Upper lobe of right lung (tissue), 1 donor: Measurements from ENCODE around the gene MEDAG. TPM values are rescaled to one million over a fixed set of nuclear protein-coding genes. Genes with fewer than 3 reads are reported as not detected.

Experiments used
- ATAC-seq: fragments of 200-7000 bp; cut with Tn5 transposase; one replicate; pipeline ENCODE4 v1.9.1; 2020; ENCODE audit warnings: mild to moderate bottlenecking, moderate library complexity
- DNase-seq: peaks from one replicate; pipeline ENCODE4 v3.0.0-alpha.2; 2020
- H3K27ac ChIP-seq: fragments of 200-600 bp; one replicate; pipeline ENCODE4 v1.8.0; 2022
- H3K27me3 ChIP-seq: fragments of 200-600 bp; one replicate; pipeline ENCODE4 v1.8.0; 2022; ENCODE audit warnings: mild to moderate bottlenecking
- H3K36me3 ChIP-seq: fragments of 200-600 bp; one replicate; pipeline ENCODE4 v1.8.0; 2022
- H3K4me1 ChIP-seq: fragments of 200-600 bp; one replicate; pipeline ENCODE4 v1.8.0; 2022
- H3K4me3 ChIP-seq: fragments of 200-600 bp; one replicate; pipeline ENCODE4 v1.8.0; 2022; ENCODE audit warnings: mild to moderate bottlenecking
- H3K9me3 ChIP-seq: fragments of 200-600 bp; one replicate; pipeline ENCODE4 v1.8.0; 2022
- CTCF ChIP-seq: fragments of 200-600 bp; IDR thresholded peaks from one replicate; pipeline ENCODE4 v1.8.0; 2022; ENCODE audit warnings: antibody characterized with exemption
- intact Hi-C: fragments of 100-400 bp; cut with DNase I; formaldehyde crosslinking; loops from one replicate; pipeline ENCODE4 v1.11.0; 2022
- total RNA-seq: library from RNA; stranded (reverse); fragmentation: NEBNext Ultra II Directional; extraction: Animal tissue kit (Norgen Biotek cat#: 25700); gene quantifications from one replicate; pipeline ENCODE4 v1.2.1, GENCODE V29; 2021
- donor health status: DM: no; HTN: yes; CAD: no; lungs with severe emphysema.

Gene MEDAG
- total RNA-seq, 1 donor from 2014 or later: 5.5 TPM

- Histone ChIP-seq H3K4me1 (no peaks in the 10 kb centered on the region), H3K9me3 (no peaks in the 10 kb centered on the region), H3K27me3 (no peaks in the 10 kb centered on the region), H3K4me3 (no peak overlapping the region), H3K36me3 (no peaks in the 10 kb centered on the region), H3K27ac (peak overlapping the region; percentile 52)
- TF ChIP-seq CTCF: peak; percentile 90
- intact Hi-C loops: no loop called here
- DNase-seq (peak; percentile 80), ATAC-seq (peak; percentile 94)
Measured at GRCh38 chr13:30865123-30866049, 40.7 kb upstream of the MEDAG start.

GRCh38 chr13:30866677-30867076, 39.4 kb upstream of the MEDAG start:
- Histone ChIP-seq H3K9me3 (no peaks in the 10 kb centered on the region), H3K4me1 (no peaks in the 10 kb centered on the region), H3K27ac (no peak overlapping the region), H3K36me3 (no peaks in the 10 kb centered on the region), H3K4me3 (no peak overlapping the region), H3K27me3 (no peaks in the 10 kb centered on the region)
- no peak for DNase-seq
- no peak for ATAC-seq
- no peak for TF ChIP-seq CTCF
- intact Hi-C loops: no loop called here

- no peak overlapping the region for H3K27ac ChIP-seq
Measured at GRCh38 chr13:30867089-30867669, 38.9 kb upstream of the MEDAG start.

GRCh38 chr13:30868799-30869470, 37.1 kb upstream of the MEDAG start:
- Histone ChIP-seq H3K27ac (no peak overlapping the region), H3K36me3 (no peaks in the 10 kb centered on the region), H3K4me1 (no peaks in the 10 kb centered on the region), H3K4me3 (no peak overlapping the region), H3K27me3 (no peaks in the 10 kb centered on the region), H3K9me3 (no peaks in the 10 kb centered on the region)
- no peak for ATAC-seq
- no peak for DNase-seq
- TF ChIP-seq CTCF: no peak
- intact Hi-C loops: no loop called here

More at GRCh38 chr13:30867089-30867669, 38.9 kb upstream of the MEDAG start:
- Histone ChIP-seq H3K36me3 (no peaks in the 10 kb centered on the region), H3K27me3 (no peaks in the 10 kb centered on the region), H3K9me3 (no peaks in the 10 kb centered on the region), H3K4me1 (no peaks in the 10 kb centered on the region), H3K4me3 (no peak overlapping the region)
- ATAC-seq (no peak), DNase-seq (no peak)
- intact Hi-C loops: no loop called here
- no peak for TF ChIP-seq CTCF

- H3K27ac ChIP-seq: no peak overlapping the region
- H3K9me3 ChIP-seq: no peaks in the 10 kb centered on the region
- intact Hi-C loops: no loop called here
- TF ChIP-seq CTCF: no peak
- ATAC-seq (peak; percentile 32), DNase-seq (no peak)
- no peak overlapping the region for H3K4me3 ChIP-seq
- no peaks in the 10 kb centered on the region for H3K4me1 ChIP-seq
- no peaks in the 10 kb centered on the region for H3K36me3 ChIP-seq
- H3K27me3 ChIP-seq: no peaks in the 10 kb centered on the region
Measured at GRCh38 chr13:30869491-30869890, 36.6 kb upstream of the MEDAG start.
